GM19452 (cell line): ENCODE measurements around the gene TIMP3.

Experiments
- ATAC-seq: cut with Tn5 transposase; IDR thresholded peaks from one replicate; pipeline ENCODE4 v1.9.1; 2021; ENCODE audit not compliant: unreplicated experiment

Gene TIMP3

DNA sequence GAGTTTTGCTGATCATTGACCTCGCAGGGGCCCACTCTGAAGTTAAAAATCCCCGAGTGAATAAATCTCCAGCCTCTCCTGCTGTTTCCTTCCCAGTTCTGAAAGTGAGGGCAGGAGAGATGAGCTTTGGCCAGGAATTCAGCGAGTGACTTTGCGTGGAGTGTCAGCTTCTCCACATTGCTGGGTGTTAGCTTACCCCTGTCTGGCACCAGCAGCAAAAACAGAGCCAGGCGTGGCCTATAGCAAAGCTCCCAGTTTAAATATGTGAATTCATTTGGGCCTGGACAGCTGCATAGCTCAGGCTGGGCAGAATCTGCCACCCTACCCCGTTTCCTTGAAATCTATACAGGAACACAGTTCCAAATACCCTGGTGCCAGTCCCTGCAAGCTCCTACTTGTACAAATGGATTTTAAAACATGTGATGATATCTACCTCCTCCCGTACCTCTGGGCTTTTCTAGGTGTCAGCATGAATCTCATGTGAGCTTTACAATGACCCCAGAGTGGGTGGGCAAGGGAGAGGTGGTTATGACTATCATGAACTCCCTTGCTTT, 25.6 kb downstream of the TIMP3 start:
- ATAC-seq, result no peak

DNA sequence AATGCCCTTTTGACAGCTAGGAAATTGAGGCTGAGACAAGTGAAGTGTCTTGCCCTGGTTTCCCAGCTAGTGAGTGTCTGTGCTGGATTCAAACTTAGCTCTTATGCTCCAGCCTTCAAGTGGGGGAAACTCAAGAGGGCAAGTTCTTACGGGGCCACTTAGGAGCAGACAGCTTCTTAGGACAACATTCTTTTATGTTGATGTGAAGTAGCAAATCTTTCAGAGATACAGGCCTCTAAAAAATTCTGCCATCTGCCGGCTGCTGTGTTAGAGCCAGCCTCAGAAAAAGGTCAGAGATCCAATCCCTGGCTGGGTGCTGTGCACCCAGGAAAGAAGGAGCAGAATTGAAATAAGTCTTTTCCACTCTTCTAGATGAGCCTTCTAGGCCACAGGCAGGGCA, 26.6 kb downstream of the TIMP3 start:
- no peak for ATAC-seq

DNA sequence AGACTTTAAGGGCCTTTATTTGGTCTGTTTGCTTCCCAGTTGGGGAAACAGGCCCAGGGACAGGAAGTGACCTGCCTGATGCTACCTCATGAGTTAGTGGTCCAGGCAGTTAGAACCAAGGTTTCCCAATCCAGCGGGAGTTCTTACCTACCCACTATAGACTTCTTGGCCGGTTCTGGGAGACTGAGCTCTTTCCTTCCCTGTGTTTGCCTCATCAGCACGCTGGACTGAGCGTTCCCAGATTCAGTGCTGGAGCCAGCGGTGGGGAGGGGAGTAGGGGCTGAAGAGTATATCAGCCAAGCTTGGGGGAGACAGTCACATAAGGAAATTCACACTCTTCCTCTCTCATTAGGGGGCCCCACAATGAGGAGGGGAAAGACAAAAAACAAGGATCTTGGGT, 27.1 kb downstream of the TIMP3 start:
- ATAC-seq, result no peak

DNA sequence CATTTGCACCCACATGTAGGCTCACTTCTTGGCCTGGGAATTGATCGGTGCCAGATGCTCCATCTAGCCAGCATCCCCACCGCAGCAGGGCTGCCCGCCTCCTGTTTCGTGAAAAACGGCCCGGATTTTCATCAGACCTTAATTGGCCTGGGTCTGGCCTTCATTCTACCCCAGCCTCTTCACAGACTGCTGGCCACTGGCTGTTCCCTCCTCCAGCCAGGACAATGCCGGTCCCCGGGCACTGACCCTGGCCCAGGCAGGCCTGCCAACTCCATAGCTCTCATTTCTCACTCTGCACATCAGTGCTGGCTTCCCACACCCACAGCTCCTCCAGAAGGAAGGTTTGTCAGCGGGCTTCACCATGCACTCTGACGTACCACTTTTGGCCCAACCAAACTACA, 27.9 kb downstream of the TIMP3 start:
- no peak for ATAC-seq

DNA sequence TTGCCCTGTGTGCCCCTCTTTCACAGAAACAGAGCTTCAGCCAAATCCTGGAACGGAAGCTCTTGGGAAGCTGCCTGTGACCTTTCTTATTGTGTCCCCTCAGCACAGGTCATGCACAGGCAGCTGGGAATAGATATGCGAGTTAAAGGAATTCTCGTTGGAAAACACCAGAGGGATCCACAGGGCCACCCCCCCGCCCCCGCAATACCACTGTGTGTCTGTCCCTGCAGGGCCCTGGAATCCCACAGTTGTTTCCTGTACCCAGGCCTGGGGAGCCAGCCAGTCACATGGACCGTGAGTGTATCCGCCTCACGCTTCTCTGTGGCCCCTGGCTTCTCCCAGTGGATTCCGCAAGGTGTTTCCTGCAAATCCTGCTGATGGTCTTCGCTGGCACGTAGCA, 29.0 kb downstream of the TIMP3 start:
- no peak for ATAC-seq

DNA sequence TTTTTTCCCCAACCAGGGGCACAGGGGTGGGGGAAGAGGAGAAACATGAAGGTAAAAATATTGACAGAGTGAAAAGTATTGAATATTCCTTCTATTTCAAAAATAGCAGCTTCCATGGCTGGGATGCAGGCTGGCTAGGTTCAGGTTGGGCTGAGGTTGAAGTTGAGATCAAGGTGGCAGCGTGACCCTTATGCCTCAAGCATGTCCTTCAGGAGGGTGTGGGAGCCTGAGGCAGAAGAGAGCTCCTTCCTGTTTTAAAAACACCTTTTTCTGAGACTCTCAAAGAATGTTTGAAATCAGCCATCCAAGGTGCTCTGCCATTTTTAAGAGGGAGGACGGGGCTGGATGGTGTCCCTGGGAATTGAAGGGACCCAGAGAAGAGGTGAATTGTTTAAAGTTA, 29.5 kb downstream of the TIMP3 start:
- ATAC-seq, result no peak

DNA sequence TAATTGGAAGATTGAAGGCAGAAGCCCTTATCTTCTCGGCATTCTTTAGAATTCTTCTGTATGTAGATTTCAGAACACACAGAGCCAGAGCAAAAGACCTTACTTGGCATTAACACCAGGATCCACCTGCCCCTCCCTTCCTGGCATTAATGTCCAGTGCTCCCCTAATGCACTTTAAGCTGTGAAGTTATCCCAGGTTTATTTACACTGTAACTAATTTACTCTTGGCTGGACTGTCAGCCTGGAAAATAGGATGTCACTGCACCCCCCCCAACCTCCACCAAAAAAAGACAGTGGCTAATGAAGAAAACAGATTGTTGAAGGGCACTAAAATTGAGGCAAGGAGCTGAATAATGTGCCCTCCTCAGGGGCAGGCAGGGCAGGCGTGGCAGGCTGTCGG, 30.1 kb downstream of the TIMP3 start:
- ATAC-seq, result no peak

DNA sequence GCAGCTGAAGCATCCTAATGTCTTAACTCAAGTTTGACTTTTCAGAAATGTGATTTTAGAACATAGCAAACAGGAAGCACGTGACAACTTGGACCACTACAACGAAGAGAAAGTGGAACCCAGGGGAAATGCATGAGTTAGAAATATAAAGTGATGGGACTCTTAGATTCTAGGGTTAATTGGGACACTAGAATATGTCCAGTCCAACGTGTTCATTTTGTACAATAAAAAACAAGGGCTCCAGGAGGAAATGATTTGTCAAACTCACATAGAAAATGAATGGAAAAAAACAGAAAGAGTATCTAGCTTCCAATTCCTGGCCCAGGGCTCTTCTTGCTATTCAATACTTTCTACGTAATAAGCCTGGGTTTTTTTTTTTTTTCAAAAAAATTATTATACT, 30.7 kb downstream of the TIMP3 start:
- no peak for ATAC-seq

DNA sequence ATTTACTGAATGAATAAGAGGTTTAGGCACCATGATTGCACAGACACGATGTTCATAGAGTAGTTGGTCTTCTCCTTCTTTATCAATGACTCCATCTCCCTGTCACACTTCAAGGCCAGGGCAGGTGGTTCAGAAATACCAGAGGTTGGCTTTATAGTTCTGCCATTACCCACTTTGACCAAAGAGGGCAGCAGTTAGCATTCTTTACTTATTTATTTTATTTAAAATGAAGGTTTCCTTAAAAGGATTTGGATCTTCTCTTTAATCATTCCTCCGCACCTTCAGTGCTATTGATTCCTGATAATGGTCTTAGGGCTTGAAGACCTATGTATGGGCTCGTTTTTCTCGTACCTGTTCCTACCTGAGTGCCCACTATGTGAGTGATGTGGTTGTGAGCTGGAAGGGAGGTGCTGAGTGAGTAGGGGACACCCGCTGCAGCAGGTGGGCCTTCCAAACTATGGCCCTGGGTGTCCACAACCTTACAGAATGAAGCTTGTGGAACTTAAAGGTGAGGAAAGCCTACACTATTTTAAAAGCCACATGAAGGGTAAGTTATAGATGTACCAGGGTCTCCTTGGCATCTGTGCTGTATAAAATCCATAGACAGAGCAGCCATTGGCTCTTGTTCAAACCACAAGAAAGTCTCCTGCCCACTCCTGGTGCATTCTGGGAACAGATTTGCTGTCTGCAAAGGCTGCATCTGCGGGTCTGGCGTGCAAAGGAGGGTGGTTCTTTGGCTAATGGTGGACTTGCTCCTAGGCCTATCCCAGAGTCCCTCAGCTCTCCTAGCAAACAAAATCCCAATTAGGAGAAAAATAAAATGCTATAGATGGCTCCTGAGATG, 35.0 kb downstream of the TIMP3 start:
- no peak for ATAC-seq

DNA sequence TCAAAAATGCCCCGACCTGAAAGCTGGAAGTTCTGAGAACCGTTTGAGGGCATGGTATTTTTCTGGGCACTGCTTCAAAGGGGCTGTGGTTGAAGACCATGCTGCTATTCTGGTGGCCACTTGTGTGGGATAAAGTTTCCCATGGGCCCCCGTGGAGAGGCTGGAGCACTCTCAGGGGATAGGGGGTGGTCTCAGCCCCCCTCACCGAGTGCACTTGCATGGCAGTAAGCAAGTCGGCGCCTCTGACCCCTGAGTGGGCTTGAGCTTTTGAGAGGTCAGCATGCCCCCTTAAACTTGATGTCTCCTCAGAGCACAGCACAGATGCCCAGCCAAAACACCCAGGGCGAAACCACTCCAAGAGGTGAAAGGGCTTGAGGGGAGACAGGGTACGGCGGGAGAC, 35.6 kb downstream of the TIMP3 start:
- no peak for ATAC-seq

DNA sequence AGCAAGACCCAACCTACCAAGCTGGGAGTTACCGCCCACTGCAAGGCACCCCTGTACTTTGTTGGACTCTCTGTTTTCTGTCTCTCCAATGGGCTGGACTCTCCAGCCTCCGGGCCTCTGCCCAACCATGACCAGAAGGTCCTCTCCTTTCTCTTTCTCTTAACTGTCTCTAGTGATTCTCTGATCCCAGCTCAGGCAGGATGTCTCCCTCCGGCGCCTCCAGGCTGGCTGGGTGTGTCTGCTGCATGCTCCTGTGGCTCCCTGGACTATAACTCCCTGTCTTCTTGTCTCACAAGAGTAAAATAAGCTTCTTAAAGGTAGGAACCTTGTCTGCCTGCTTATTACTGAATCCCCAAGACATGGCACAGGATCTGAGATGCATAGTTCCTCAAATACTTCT, 36.3 kb downstream of the TIMP3 start:
- ATAC-seq, result no peak

DNA sequence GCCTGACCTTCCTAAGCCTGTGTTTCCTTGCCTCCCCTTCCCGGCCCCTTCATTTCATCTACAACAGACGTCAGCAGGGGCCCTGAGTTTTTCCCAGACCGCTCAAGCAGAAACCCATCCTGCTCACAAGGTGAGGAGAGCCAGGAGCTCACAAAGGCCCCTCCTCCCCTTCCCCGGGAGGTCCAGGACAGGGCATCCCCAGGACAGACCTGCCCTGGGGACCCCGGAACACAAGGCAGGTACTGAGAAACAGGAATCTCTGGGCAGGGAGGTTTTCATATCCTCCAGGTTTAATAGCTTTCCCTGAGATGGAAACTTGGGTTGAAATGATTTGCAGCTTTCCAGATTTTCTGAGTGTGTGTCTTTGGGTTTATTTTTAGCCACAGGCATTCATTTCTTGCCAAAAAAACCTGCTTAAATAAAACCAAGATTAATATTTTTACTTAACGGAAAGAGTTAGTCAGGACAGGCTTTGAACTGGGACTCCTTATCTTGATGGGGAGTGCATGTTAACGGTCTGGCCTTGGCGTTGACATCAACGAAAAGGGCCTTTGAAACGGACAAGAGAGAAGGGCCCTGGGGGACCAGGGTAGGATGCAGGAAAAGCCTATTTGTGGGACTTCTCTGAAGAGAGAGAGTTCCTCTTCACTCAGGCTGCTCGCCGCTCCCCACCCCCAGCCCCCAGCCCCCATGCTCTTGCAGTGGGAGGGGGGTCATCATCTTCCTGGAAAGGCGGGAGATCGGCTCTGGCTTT, 38.5 kb downstream of the TIMP3 start:
- ATAC-seq, result no peak

DNA sequence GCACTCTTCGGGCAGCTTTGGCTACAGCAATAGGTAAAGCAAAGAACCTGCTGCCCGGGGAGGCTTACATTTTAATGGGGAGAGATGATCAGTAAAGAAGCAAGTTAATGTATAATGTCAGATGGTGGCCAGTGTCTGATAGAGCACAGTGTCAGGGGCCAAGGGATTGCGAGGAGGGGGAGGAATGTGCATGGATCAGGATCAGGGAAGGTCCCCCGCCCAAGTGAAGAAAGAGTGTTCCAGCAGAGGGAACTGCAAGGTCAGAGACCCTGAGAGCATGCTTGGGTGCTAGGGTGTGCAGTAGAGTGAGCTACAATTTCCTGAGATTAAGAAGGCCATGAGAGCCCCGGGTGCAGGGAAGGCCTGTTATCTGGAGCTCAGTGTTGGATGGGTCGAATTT, 39.7 kb downstream of the TIMP3 start:
- ATAC-seq, result no peak

DNA sequence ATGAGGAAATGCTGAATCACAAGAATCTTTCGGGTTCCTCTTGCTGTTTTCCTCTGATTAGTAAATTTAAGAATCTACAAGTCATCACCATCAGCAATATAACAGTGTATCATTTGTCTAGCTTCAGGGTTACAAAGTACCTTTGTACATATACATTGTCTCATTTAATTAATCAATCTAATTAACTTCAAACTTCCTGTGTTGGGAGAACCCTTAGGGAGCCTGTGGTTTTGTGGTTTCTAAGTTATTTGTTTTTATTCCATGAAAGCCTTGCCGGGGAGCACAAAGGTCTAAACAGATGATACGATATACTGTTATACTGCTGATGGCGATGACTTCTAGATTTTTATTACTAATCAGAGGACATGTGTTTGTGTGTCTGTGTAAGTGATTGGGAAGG, 41.0 kb downstream of the TIMP3 start:
- no peak for ATAC-seq

DNA sequence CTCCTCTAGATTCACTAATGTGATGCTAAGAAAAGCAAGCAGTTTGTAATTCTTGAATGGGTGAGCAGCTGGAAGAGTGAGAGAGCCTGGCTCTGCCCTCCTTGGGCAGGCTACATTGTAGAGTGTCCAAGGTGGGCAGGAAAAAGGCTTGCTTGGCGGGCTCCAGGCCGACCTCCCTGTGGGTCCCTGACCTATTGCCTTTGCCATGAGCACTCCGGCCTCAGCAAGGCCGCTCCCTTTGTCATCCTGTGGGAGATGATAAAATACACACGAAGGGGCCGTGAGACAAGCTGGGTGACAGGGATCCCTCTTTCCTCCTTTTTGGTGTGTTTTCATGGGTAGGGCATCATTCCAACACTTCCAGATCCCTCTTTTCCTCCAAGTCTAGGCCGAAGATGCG, 41.8 kb downstream of the TIMP3 start:
- no peak for ATAC-seq

DNA sequence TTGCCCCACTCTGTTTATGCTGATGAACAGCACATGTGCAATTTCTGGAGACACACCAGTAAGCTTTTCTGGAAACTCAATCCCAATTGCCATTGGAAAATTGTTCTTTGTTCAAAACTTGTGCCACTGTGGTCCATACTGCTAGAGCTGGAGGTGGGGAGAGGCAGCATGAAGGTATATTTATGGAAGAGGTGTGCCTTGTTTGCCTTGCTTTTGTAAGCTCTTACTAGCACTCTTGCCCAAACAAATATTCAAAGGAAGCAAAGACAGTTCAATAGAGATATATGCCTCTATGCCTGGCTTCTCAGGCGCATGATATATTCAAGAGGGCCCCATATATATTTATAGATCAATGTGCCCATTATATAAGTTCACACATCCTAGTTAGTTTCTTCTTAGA, 42.7 kb downstream of the TIMP3 start:
- ATAC-seq, result no peak

DNA sequence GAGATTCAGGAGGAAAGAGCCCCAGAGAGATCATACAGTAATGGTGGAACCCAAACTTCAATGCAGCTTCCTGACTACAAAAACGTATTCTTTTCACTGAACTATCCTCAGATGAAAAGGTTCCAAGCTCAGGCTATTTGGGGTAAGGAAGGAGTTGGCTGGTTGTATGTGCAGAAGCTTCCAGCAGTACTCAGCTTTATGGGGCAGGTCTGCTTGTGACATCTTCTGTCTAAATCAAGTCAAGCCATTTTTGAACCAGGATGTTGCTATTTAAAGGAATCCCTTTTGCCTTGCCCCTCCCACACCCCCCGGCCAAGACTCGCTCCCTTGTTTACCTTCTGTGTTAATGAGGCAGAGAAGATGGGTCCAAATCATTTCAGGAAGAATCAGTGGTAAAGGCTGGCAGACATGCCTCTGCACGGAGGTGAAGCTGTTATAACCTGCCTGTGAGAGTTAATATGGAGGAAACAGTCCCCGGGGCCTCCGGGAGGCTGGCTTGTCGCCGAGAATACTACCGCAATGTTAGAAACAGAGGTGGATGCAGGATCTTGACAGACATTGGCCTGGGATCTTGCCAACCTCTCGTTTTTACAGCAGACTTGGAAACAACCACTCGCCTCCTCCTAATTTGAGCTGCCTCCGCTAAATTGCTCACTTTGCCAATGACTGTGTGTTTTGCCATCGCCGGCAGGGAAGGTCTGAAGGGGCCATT, 45.4 kb downstream of the TIMP3 start:
- no peak for ATAC-seq

DNA sequence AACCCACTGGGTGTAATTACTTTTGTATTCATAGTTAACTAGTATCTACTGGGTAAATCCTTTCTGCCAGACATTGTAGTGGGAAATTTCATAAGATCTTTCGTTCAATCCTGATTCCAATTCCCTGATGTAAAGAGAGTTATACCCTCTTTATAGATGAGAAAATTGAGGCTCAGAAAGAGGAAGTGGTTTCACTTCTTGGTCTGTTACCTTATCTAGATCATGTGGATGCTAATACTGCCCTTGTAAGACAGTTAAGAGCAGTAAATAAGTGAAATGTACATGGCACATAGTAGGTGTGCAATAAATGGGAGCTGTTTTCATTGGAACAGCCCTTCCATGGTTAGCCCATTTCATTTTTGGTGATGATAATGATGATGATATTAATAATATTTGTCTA, 46.7 kb downstream of the TIMP3 start:
- no peak for ATAC-seq

DNA sequence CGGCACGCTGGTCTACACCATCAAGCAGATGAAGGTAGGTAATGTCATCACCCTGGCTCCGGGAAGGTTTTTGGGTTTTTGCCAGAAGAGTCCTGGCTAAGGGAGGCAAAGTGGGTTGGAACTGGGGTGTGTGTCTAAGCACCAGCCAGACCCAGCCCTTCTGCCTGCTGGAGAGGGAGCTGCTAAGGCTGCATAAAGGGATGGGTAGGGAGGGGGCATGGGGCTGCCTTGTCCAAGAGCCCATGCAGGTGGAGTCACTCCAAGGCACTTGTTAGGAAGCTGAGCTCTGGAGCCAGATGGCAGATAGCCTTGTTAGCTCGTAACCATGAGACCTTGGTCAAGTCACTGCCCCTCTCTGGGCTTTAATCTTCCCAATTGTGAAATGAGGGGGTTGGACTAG, 48.0 kb downstream of the TIMP3 start:
- ATAC-seq, result no peak

DNA sequence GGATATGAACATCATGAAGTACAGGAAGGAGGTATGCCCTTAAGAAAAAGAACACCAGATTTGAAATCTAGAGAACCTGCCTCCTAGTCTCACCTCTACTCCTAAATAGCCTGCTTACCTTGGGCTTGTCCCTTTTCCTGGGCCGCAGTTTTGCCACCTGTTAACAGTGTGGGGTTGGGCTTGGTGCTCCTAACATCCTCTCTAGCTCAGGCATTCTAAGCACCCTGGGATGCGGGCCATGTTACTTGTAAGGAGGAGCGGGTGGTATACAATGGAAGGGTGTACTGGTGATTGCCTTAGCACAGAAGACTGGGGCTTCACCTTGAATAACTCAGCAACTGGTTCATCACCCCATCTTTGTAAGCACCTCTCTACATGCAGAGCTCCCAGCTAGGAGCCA, 48.7 kb downstream of the TIMP3 start:
- no peak for ATAC-seq

DNA sequence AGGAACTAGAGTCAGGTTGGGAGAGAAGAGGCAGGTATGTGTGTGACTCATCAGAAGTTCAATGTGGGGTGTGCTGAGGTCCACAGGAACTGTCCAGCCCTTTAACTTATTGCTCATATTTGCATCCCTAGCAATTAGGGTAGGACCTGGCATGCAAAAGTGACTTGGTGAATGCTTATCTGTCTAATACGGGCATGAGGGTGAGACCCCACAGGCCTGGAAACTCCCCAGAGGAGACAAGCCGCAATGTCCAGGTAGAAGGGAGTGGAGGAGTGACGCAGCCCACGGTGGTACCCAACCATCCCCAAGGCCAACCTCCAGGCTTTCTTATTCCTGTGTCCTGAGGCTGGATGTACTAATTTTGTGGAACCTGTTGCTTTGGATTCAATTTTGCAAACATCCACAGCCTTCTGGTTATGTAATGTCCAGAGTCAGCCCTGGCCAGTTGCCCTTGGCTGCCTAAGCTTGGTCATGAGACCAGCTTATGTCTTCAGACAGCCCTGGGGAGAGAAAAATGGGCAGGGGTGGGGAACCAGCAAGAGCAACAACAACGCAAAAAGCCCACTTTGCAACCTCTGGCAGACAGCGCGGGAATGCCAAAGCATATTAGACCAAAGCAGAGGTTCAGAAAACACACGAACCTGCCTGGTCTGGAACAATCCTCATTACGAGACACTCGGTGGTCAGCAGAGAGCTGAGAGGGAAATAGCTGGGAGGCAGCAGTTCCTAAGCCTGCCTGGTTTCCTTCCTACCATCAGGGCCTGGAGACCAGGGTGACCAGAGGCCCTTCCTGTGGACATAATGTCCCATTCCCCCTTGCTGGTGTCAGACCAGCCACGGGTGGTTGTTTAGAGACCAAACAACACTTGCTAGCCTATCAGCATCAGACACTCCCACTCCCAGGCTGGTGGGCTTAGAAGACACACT, 49.3 kb downstream of the TIMP3 start:
- ATAC-seq, result no peak
